Measurements from ENCODE around the gene TBC1D9B. TPM values are rescaled to one million over a fixed set of nuclear protein-coding genes. Genes with fewer than 3 reads are reported as not detected.

TBC1D9B gene
- 10 to 100 TPM; 92.4 to 94.6 TPM for total RNA-seq

GRCh38 chr5:179907556-179908324 lies at the start of gene TBC1D9B:
TSS of gene TBC1D9B (minus strand) at chr5:179907897. CDS start at chr5:179907821, 76 bp downstream.
- peak within 1 kb of the TSS; percentile 82 for H3K27ac Mint-ChIP-seq
- no peaks in the 10 kb centered on the region for H3K27me3 Mint-ChIP-seq
- POLR2A ChIA-PET = interaction anchor here (0.8 to 1.1 kb wide), 3 partner anchors 114 to 145 kb away, joined by 3 to 4 read pairs (median 3); partner anchors contain the start of gene LTC4S
- DNase-seq = peak; percentile 57
- peak; percentile 94 for ATAC-seq
- H3K36me3 Mint-ChIP-seq (ENCODE audit: low read depth) = peaks cover 14% of the 10 kb centered on the region
- intact Hi-C loops (cut with micrococcal nuclease) = loop anchor here (2.0 kb wide), 1 partner anchor 105 kb away; no protein-coding TSS in a partner anchor
- peaks cover 14% of the 10 kb centered on the region for H3K4me1 Mint-ChIP-seq (ENCODE audit: low read depth)
- TF ChIP-seq, protein P1, sequence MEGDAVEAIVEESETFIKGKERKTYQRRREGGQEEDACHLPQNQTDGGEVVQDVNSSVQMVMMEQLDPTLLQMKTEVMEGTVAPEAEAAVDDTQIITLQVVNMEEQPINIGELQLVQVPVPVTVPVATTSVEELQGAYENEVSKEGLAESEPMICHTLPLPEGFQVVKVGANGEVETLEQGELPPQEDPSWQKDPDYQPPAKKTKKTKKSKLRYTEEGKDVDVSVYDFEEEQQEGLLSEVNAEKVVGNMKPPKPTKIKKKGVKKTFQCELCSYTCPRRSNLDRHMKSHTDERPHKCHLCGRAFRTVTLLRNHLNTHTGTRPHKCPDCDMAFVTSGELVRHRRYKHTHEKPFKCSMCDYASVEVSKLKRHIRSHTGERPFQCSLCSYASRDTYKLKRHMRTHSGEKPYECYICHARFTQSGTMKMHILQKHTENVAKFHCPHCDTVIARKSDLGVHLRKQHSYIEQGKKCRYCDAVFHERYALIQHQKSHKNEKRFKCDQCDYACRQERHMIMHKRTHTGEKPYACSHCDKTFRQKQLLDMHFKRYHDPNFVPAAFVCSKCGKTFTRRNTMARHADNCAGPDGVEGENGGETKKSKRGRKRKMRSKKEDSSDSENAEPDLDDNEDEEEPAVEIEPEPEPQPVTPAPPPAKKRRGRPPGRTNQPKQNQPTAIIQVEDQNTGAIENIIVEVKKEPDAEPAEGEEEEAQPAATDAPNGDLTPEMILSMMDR (IDR thresholded peaks at IDR 0.05) = peak; percentile 32
- no peaks in the 10 kb centered on the region for H3K9me3 Mint-ChIP-seq
- CTCF ChIA-PET = interaction anchor here (0.7 to 3.2 kb wide), 10 partner anchors 8 to 145 kb away, joined by 3 to 13 read pairs (median 4); no protein-coding TSS in a partner anchor
- H3K4me3 Mint-ChIP-seq = peak within 1 kb of the TSS; percentile 90

- no peak for ATAC-seq
- ChIA-PET CTCF (no interaction called here), POLR2A (interaction anchor here (0.7 kb wide), 1 partner anchor 1136 kb away, joined by 3 read pairs; no protein-coding TSS in a partner anchor)
- TF ChIP-seq, protein P1 (IDR thresholded peaks at IDR 0.05) = no peak
- Mint-ChIP-seq H3K27me3 (no peaks in the 10 kb centered on the region), H3K36me3 (ENCODE audit: low read depth) (no peaks in the 10 kb centered on the region), H3K27ac (no peak overlapping the region), H3K4me3 (no peak overlapping the region), H3K4me1 (ENCODE audit: low read depth) (no peaks in the 10 kb centered on the region), H3K9me3 (no peaks in the 10 kb centered on the region)
- intact Hi-C loops (cut with micrococcal nuclease) = no loop called here
- no peak for DNase-seq
These were observed 47.9 kb upstream of the TBC1D9B start for GRCh38 chr5:179955630-179956029.

- no peaks in the 10 kb centered on the region for H3K4me1 Mint-ChIP-seq (ENCODE audit: low read depth)
- CTCF ChIA-PET = no interaction called here
- H3K4me3 Mint-ChIP-seq = no peak overlapping the region
- POLR2A ChIA-PET = interaction anchor here (0.7 kb wide), 1 partner anchor 1136 kb away, joined by 3 read pairs; no protein-coding TSS in a partner anchor
- no peaks in the 10 kb centered on the region for H3K36me3 Mint-ChIP-seq (ENCODE audit: low read depth)
- ATAC-seq (no peak), DNase-seq (no peak)
- H3K27ac Mint-ChIP-seq = no peak overlapping the region
- H3K27me3 Mint-ChIP-seq = no peaks in the 10 kb centered on the region
- TF ChIP-seq, protein P1 (IDR thresholded peaks at IDR 0.05) = no peak
- no peaks in the 10 kb centered on the region for H3K9me3 Mint-ChIP-seq
- intact Hi-C loops (cut with micrococcal nuclease) = no loop called here
These were observed 47.4 kb upstream of the TBC1D9B start for GRCh38 chr5:179955062-179955461.

DNA sequence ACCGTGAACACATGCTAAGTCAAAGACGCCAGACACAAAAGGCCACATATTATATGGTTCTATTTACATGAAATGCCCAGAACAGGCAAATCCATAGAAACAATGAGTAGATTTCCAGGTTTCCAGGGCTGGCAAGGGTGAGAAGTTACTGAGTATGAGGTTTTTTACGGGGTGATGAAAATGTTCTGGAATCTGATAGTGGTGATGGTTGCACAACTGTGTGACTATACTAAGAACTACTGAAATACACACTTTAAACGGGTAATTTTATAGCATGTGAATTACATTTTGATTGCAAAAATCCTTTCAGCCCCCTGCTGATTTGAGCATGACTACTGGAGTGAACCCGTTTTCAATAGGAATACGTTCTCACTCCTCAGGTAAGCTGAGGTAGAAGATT lies 46.7 kb upstream of the TBC1D9B start:
- intact Hi-C loops (cut with micrococcal nuclease) = no loop called here
- no peak for ATAC-seq

More for the DNA sequence above, 46.7 kb upstream of the TBC1D9B start:
- Mint-ChIP-seq H3K27ac (no peak overlapping the region), H3K4me3 (no peak overlapping the region), H3K36me3 (ENCODE audit: low read depth) (no peaks in the 10 kb centered on the region), H3K9me3 (no peaks in the 10 kb centered on the region), H3K27me3 (no peaks in the 10 kb centered on the region), H3K4me1 (ENCODE audit: low read depth) (no peaks in the 10 kb centered on the region)
- no peak for DNase-seq
- ChIA-PET POLR2A (no interaction called here), CTCF (no interaction called here)
- TF ChIP-seq, protein P1 (IDR thresholded peaks at IDR 0.05) = no peak
